Breast epithelium (tissue), 4 donors: ENCODE measurements around the gene C6orf120. TPM values are rescaled to one million over a fixed set of nuclear protein-coding genes. Genes with fewer than 3 reads are reported as not detected.

ENCODE experiments used
- DNase-seq, 2 donors: peaks; one replicate each; pipeline ENCODE4 v3.0.0-alpha.2; 2019; ENCODE audit warnings: low spot score in 2 of 2
- H3K27ac ChIP-seq, 2 donors: fragments of 200-600 bp; sonication (generic) in 1 of 2; one replicate each; pipeline ENCODE4 v1.5.1; 2016 to 2019; ENCODE audit warnings: mild to moderate bottlenecking in 1 of 2
- H3K27me3 ChIP-seq, 2 donors: fragments of 200-600 bp; sonication (generic) in 1 of 2; one replicate each; pipeline versions ENCODE4 v1.5.1 to v1.6.0; 2017 to 2019; ENCODE audit warnings: control low read depth in 1 of 2, mild to moderate bottlenecking in 1 of 2
- H3K36me3 ChIP-seq: fragments of 200-600 bp; one replicate; pipeline ENCODE4 v1.5.1; 2019
- H3K4me1 ChIP-seq, 2 donors: fragments of 200-600 bp; sonication (generic); one replicate each; pipeline ENCODE4 v1.5.1; 2016 to 2019; ENCODE audit warnings: control low read depth in 1 of 2
- H3K4me3 ChIP-seq, 3 donors: fragments of 200-600 bp; sonication (generic); 1 replicate in 2 of 3; 2 replicates in 1 of 3; pipeline ENCODE4 v1.5.1; 2016 to 2019; ENCODE audit warnings: mild to moderate bottlenecking in 3 of 3, moderate library complexity in 2 of 3
- H3K9me3 ChIP-seq, 2 donors: fragments of 200-600 bp; sonication (generic) in 1 of 2; one replicate each; pipeline ENCODE4 v1.5.1; 2016 to 2019; ENCODE audit warnings: control low read depth in 1 of 2
- POLR2A ChIP-seq: fragments of 450-650 bp; IDR thresholded peaks from one replicate; pipeline ENCODE4 v1.6.1; 2016; ENCODE audit warnings: antibody characterized with exemption, mild to moderate bottlenecking, moderate library complexity
- POLR2AphosphoS5 ChIP-seq, 3 donors: sonication (generic); formaldehyde crosslinking; IDR thresholded peaks; one replicate each; pipeline ENCODE4 v1.6.1; 2017; ENCODE audit warnings: antibody characterized with exemption in 3 of 3
- intact Hi-C: fragments of 100-400 bp; cut with DNase I; formaldehyde crosslinking; loops from one replicate; pipeline ENCODE4 v1.15.1; 2023; ENCODE audit warnings: low total_unique reads
- total RNA-seq, 3 donors: library from RNA; depleted of rRNA; stranded (reverse); fragments of >200 nt; gene quantifications; one replicate each; pipeline ENCODE4 v1.1.0, GENCODE V29; 2016
- TF ChIP-seq, protein P1 (sequence below), 3 donors: fragments of 450-650 bp; IDR thresholded peaks; one replicate each; pipeline ENCODE4 v1.5.1; 2016 to 2017; ENCODE audit warnings: antibody characterized with exemption in 3 of 3, mild to moderate bottlenecking in 3 of 3, moderate library complexity in 3 of 3

Gene C6orf120
- total RNA-seq, 3 donors from 2014 or later = 29.5 to 49.0 (median 33.4) TPM

DNA sequence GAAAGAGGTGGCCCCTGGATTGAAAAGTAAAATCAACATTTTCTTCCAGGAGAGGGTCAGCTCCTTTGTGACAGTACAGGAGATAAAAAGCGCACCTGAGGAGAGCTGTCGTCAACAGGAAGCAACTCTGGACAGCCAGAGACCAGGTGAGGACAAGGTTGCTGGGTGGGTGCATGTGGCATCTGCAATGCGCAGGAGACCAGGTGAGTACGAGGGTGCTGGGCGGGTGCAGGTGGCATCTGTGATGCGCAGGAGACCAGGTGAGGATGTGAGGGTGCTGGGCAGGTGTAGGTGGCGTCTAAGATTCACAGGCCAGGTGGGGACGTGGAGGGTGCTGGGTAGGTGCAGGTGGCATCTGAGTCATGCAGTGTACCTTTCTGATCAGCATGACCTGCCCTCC, 38.5 kb upstream of the C6orf120 start:
- intact Hi-C loops = no loop called here
- H3K4me1 ChIP-seq = no peaks in the 10 kb centered on the region
- H3K4me3 ChIP-seq = no peak overlapping the region
- no peak overlapping the region for H3K27ac ChIP-seq
- TF ChIP-seq POLR2A = no peak
- TF ChIP-seq POLR2AphosphoS5 (IDR thresholded peaks at IDR 0.05) = no peak
- TF ChIP-seq, protein P1, sequence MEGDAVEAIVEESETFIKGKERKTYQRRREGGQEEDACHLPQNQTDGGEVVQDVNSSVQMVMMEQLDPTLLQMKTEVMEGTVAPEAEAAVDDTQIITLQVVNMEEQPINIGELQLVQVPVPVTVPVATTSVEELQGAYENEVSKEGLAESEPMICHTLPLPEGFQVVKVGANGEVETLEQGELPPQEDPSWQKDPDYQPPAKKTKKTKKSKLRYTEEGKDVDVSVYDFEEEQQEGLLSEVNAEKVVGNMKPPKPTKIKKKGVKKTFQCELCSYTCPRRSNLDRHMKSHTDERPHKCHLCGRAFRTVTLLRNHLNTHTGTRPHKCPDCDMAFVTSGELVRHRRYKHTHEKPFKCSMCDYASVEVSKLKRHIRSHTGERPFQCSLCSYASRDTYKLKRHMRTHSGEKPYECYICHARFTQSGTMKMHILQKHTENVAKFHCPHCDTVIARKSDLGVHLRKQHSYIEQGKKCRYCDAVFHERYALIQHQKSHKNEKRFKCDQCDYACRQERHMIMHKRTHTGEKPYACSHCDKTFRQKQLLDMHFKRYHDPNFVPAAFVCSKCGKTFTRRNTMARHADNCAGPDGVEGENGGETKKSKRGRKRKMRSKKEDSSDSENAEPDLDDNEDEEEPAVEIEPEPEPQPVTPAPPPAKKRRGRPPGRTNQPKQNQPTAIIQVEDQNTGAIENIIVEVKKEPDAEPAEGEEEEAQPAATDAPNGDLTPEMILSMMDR (IDR thresholded peaks at IDR 0.05) = no peak
- no peaks in the 10 kb centered on the region for H3K36me3 ChIP-seq
- H3K9me3 ChIP-seq = no peaks in the 10 kb centered on the region
- no peaks in the 10 kb centered on the region for H3K27me3 ChIP-seq
- DNase-seq = no peak

DNA sequence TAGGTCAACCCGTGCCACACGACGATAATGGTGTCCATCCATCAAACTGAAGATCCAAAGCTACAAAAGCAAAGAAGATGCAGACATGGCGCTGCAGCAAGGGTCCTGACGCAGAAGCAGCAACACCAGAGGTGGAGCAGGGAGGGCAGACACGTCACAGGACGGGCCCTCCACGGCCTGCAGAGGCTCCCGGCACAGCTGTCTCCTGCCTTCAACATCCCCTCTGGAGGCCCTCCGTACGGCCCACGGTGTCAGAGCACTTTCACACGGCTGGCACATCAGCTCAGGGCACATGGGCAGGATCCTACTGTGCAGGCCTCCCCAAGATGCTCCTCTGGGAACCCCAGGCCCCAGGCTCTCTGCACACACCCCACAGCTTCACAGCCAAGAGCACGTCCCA, 37.7 kb upstream of the C6orf120 start:
- no peak for DNase-seq
- Histone ChIP-seq H3K36me3 (no peaks in the 10 kb centered on the region), H3K27ac (no peak overlapping the region), H3K9me3 (no peaks in the 10 kb centered on the region), H3K4me3 (no peak overlapping the region), H3K27me3 (no peaks in the 10 kb centered on the region), H3K4me1 (no peaks in the 10 kb centered on the region)
- intact Hi-C loops = no loop called here
- TF ChIP-seq, protein P1 (IDR thresholded peaks at IDR 0.05) = no peak
- no peak for TF ChIP-seq POLR2AphosphoS5 (IDR thresholded peaks at IDR 0.05)
- TF ChIP-seq POLR2A = no peak

DNA sequence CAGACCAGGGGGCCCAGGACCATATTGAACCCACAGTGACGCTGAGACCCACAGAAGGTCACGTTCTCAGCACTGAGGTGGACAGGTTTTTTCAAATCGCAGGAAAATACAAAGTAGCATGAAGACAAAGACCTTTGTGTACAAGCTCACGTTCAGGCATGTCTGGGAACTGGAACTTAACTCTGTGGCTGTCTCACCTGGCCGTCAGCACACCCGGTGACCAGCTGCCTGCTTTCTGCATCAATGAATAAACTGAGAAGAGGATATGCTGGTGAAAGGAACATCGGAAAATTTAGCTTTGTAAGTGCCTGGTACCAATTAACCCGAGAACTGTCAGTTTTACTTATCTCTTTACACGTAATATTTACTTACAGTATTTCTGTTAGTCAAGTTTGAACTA, 36.6 kb upstream of the C6orf120 start:
- intact Hi-C loops = no loop called here
- DNase-seq = no peak
- no peak overlapping the region for H3K27ac ChIP-seq
- no peaks in the 10 kb centered on the region for H3K27me3 ChIP-seq
- H3K4me3 ChIP-seq = no peak overlapping the region
- H3K9me3 ChIP-seq = no peaks in the 10 kb centered on the region
- H3K4me1 ChIP-seq = no peaks in the 10 kb centered on the region
- no peaks in the 10 kb centered on the region for H3K36me3 ChIP-seq
- TF ChIP-seq, protein P1 (IDR thresholded peaks at IDR 0.05) = no peak
- TF ChIP-seq POLR2A (no peak), POLR2AphosphoS5 (IDR thresholded peaks at IDR 0.05) (no peak)

DNA sequence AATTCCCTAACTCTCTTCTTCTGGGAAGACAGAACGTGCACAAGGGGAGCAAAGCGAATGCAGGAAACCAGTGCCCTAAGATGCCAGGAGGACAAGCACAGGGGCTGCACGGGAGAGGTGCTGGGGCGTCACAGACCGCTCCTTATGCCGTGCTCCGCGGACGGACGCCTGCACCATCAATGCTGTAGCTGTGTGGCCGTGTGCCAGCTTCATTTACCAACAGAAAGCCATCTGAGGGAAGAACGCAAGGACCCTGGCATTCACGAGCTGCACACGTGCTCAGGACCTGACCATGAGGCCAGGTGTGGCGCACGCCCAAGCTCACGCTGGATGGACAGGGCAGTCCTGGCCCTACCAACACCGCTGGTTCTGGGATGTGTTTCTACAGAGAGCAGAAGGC, 35.5 kb upstream of the C6orf120 start:
- Histone ChIP-seq H3K36me3 (no peaks in the 10 kb centered on the region), H3K4me3 (no peak overlapping the region), H3K27ac (no peak overlapping the region), H3K4me1 (no peaks in the 10 kb centered on the region), H3K27me3 (no peaks in the 10 kb centered on the region), H3K9me3 (no peaks in the 10 kb centered on the region)
- intact Hi-C loops = no loop called here
- TF ChIP-seq POLR2A = no peak
- no peak for TF ChIP-seq POLR2AphosphoS5 (IDR thresholded peaks at IDR 0.05)
- no peak for DNase-seq

DNA sequence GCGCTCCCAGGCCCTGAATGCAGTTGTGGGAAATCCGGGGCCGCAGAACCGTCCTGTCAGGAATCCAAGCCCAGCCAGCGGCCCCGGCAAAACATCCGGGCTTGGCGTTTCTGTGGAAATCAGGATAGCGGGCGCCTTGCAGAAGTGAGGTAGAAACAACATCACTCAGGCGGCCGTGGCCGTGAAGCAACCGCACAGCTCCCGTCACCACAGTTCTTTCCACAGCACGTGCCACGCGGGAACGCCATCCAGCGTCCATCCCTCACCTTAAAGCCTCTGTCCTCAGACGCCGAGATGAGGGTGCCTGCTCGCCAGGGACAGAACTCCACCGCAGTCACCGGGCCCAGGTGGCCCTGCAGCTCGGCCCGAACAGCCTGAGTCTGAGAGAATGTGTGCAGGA, 34.2 kb upstream of the C6orf120 start:
- Histone ChIP-seq H3K9me3 (no peaks in the 10 kb centered on the region), H3K27ac (no peak overlapping the region), H3K4me1 (no peaks in the 10 kb centered on the region), H3K27me3 (no peaks in the 10 kb centered on the region), H3K36me3 (no peaks in the 10 kb centered on the region), H3K4me3 (no peak overlapping the region)
- no peak for DNase-seq
- intact Hi-C loops = no loop called here
- no peak for TF ChIP-seq POLR2AphosphoS5 (IDR thresholded peaks at IDR 0.05)
- TF ChIP-seq, protein P1 (IDR thresholded peaks at IDR 0.05) = no peak
- no peak for TF ChIP-seq POLR2A
